HCT116 (cell line): Measurements from ENCODE around the gene SMG6. TPM values are rescaled to one million over a fixed set of nuclear protein-coding genes. Genes with fewer than 3 reads are reported as not detected.

Experiments used
- ATAC-seq: fragments of 200-7000 bp; cut with Tn5 transposase; 2 replicates; pipeline ENCODE4 v1.9.1; 2020; ENCODE audit warnings: mild to moderate bottlenecking, moderate library complexity
- BruUV-seq: library from RNA; stranded (reverse); fragments of 400-500 nt; replicated peaks from 2 replicates; lab custom pipeline; 2021; lab: Mats Ljungman, UMichigan
- CTCF ChIA-PET: fragments of 300-600 bp; sonication (Branson Sonifier 250); formaldehyde crosslinking; loops from one replicate; lab custom pipeline; 2021; ENCODE audit warnings: antibody characterized with exemption; lab: Charles Lee
- POLR2A ChIA-PET: fragments of 300-600, 350-600 bp; sonication (Branson Sonifier 250); formaldehyde crosslinking; loops from one replicate; lab custom pipeline; 2021; ENCODE audit warnings: antibody characterized with exemption; lab: Charles Lee
- RAD21 ChIA-PET, 2 experiments: fragments of 300-600 bp; sonication (Branson Sonifier 250); formaldehyde crosslinking; loops; one replicate each; lab custom pipeline; 2023; ENCODE audit warnings: low total read pairs in 2 of 2; ENCODE audit not compliant: uncharacterized antibody in 2 of 2, unreplicated experiment in 2 of 2, low non-redundant PET in 1 of 2; lab: Charles Lee
- DNase-seq: peaks from one replicate; pipeline ENCODE4 v3.0.0-alpha.2; 2010; ENCODE audit warnings: low read depth, low spot score
- H2AFZ ChIP-seq: fragments of 200-600 bp; shearing (Covaris generic), sonication (generic); 2 replicates; pipeline ENCODE4 v1.6.1; 2017; ENCODE audit warnings: low read depth, mixed run types, mixed read lengths, antibody characterized with exemption, low read length; ENCODE audit not compliant: poor library complexity, severe bottlenecking
- H3K27ac ChIP-seq: 2 replicates; pipeline ENCODE4 v1.5.1; 2012; ENCODE audit warnings: low read depth, low read length
- H3K27me3 ChIP-seq: fragments of 200-600 bp; sonication (generic); 2 replicates; pipeline ENCODE4 v1.6.1; 2016; ENCODE audit warnings: mixed run types, low read length, mixed read lengths; ENCODE audit not compliant: insufficient read depth
- H3K36me3 ChIP-seq, 2 experiments: fragments of 200-500 bp in 1 of 2; fragments of 200-600 bp in 1 of 2; sonication (Bioruptor generic) in 1 of 2; sonication (generic) in 1 of 2; 2 replicates each; pipeline versions ENCODE4 v1.5.1 to v1.6.1; 2014 to 2016; ENCODE audit warnings: low read length in 2 of 2, inconsistent platforms in 1 of 2, mixed read lengths in 1 of 2, mixed run types in 1 of 2; ENCODE audit not compliant: insufficient read depth in 2 of 2, control insufficient read depth in 1 of 2
- H3K4me1 ChIP-seq, 2 experiments: fragments of 200-600 bp in 1 of 2; sonication (generic) in 1 of 2; 2 replicates each; pipeline versions ENCODE4 v1.5.1 to v1.6.1; 2012 to 2017; ENCODE audit warnings: low read length in 2 of 2, inconsistent platforms in 1 of 2, mild to moderate bottlenecking in 1 of 2, mixed read lengths in 1 of 2, mixed run types in 1 of 2, moderate library complexity in 1 of 2; ENCODE audit not compliant: insufficient read depth in 2 of 2, control insufficient read depth in 1 of 2
- H3K4me2 ChIP-seq: fragments of 200-600 bp; sonication (generic); 2 replicates; pipeline ENCODE4 v1.6.1; 2017; ENCODE audit warnings: mixed run types, low read length, mixed read lengths
- H3K4me3 ChIP-seq, 2 experiments: fragments of 200-600 bp in 1 of 2; sonication (generic) in 1 of 2; replicated peaks in 1 of 2; 2 replicates each; pipeline ENCODE4 v1.5.1; 2011 to 2016; ENCODE audit warnings: low read length in 2 of 2, control low read depth in 1 of 2, low read depth in 1 of 2, mild to moderate bottlenecking in 1 of 2, mixed read lengths in 1 of 2, mixed run types in 1 of 2
- H3K79me2 ChIP-seq: fragments of 200-600 bp; sonication (generic); 2 replicates; pipeline ENCODE4 v1.6.1; 2017; ENCODE audit warnings: mild to moderate bottlenecking, mixed run types, low read length, moderate library complexity, mixed read lengths; ENCODE audit not compliant: insufficient read depth
- H3K9ac ChIP-seq: fragments of 200-600 bp; sonication (generic); 2 replicates; pipeline ENCODE4 v1.6.1; 2016; ENCODE audit warnings: low read length, mixed read lengths
- H3K9me2 ChIP-seq: fragments of 200-600 bp; sonication (generic), shearing (Covaris generic); 2 replicates; pipeline ENCODE4 v1.6.1; 2017; ENCODE audit warnings: mixed run types, mild to moderate bottlenecking, moderate library complexity; ENCODE audit not compliant: insufficient read depth
- H3K9me3 ChIP-seq, 2 experiments: fragments of 200-500 bp in 1 of 2; fragments of 200-600 bp in 1 of 2; sonication (Bioruptor generic) in 1 of 2; sonication (generic) in 1 of 2; 2 replicates each; pipeline ENCODE4 v1.6.1; 2014 to 2017; ENCODE audit warnings: low read length in 2 of 2, mixed read lengths in 2 of 2, inconsistent platforms in 1 of 2, low read depth in 1 of 2, mild to moderate bottlenecking in 1 of 2, mixed run types in 1 of 2, moderate library complexity in 1 of 2; ENCODE audit not compliant: control insufficient read depth in 1 of 2, insufficient read depth in 1 of 2
- H4K20me1 ChIP-seq: fragments of 200-600 bp; sonication (generic), shearing (Covaris generic); 2 replicates; pipeline ENCODE4 v1.6.1; 2017; ENCODE audit warnings: mixed run types, mild to moderate bottlenecking, moderate library complexity; ENCODE audit not compliant: insufficient read depth
- CEBPB ChIP-seq: IDR thresholded peaks from 2 replicates; pipeline ENCODE4 v1.6.1; 2012; ENCODE audit warnings: low read depth
- CTCF ChIP-seq, 3 experiments: fragments of 200-600 bp in 1 of 3; sonication (generic) in 1 of 3; IDR thresholded peaks in 2 of 3; conservative IDR thresholded peaks in 1 of 3; 2 replicates each; pipeline ENCODE4 v1.5.1; 2012 to 2017; ENCODE audit warnings: low read depth in 2 of 3, low read length in 2 of 3, antibody characterized with exemption in 1 of 3, borderline replicate concordance in 1 of 3, control low read depth in 1 of 3, mild to moderate bottlenecking in 1 of 3, mixed read lengths in 1 of 3, mixed run types in 1 of 3, moderate library complexity in 1 of 3; ENCODE audit not compliant: insufficient read depth in 1 of 3
- EGR1 ChIP-seq: IDR thresholded peaks from 2 replicates; pipeline ENCODE4 v1.6.1; 2012; ENCODE audit warnings: low read depth
- EZH2 ChIP-seq: fragments of 200-600 bp; sonication (generic); IDR thresholded peaks from 2 replicates; pipeline ENCODE4 v1.6.1; 2017; ENCODE audit warnings: antibody characterized with exemption, mixed run types
- JUND ChIP-seq: IDR thresholded peaks from 2 replicates; pipeline ENCODE4 v1.6.1; 2012
- POLR2AphosphoS5 ChIP-seq: IDR thresholded peaks from 2 replicates; pipeline ENCODE4 v1.6.1; 2011; ENCODE audit warnings: mild to moderate bottlenecking, low read depth, low read length, moderate library complexity
- SIN3A ChIP-seq: IDR thresholded peaks from 2 replicates; pipeline ENCODE4 v1.6.1; 2012; ENCODE audit warnings: low read depth
- SP1 ChIP-seq: IDR thresholded peaks from 2 replicates; pipeline ENCODE4 v1.6.1; 2012; ENCODE audit warnings: low read depth
- YY1 ChIP-seq: IDR thresholded peaks from 2 replicates; pipeline ENCODE4 v1.6.1; 2011; ENCODE audit warnings: low read length, low read depth, moderate library complexity, mild to moderate bottlenecking; ENCODE audit not compliant: insufficient replicate concordance; ENCODE audit errors: extremely low read depth
- ZFX ChIP-seq: fragments of 450-650 bp; IDR thresholded peaks from 2 replicates; pipeline ENCODE4 v1.6.1; 2017
- intact Hi-C: fragments of 100-400 bp; cut with micrococcal nuclease; formaldehyde crosslinking; loops from 2 replicates; pipeline ENCODE4 v1.10.0; 2022
- total RNA-seq: library from RNA; stranded (reverse); gene quantifications from one replicate; pipeline ENCODE4 v1.2.1, GENCODE V29; 2021; ENCODE audit not compliant: unreplicated experiment

Gene SMG6
- total RNA-seq, 1 experiment from 2014 or later = 23.1 TPM

- no peak overlapping the region for H3K4me2 ChIP-seq
- no peaks in the 10 kb centered on the region for H3K9me3 ChIP-seq
- H3K27ac ChIP-seq = no peak overlapping the region
- no peaks in the 10 kb centered on the region for H3K4me1 ChIP-seq
- ChIA-PET POLR2A (no interaction called here), RAD21 (interaction anchor here in 1 of 2 experiments (0.6 to 0.7 kb wide), 2 partner anchors 74 to 312 kb away, joined by 3 to 4 read pairs; no protein-coding TSS in a partner anchor)
- no peaks in the 10 kb centered on the region for H3K9me2 ChIP-seq
- intact Hi-C loops = no loop called here
- no peaks in the 10 kb centered on the region; a peak in 1 of 4 replicates for H3K36me3 ChIP-seq
- H4K20me1 ChIP-seq = no peaks in the 10 kb centered on the region
- H3K4me3 ChIP-seq = no peak overlapping the region
- TF ChIP-seq CTCF (IDR thresholded peaks at IDR 0.05 in 2 of 3, conservative IDR thresholded peaks at IDR 0.05 in 1 of 3; ENCODE audit: borderline replicate concordance in 1 of 3, insufficient read depth in 1 of 3, low read depth in 2 of 3, low read length in 2 of 3) (no peak), CEBPB (no peak), SIN3A (no peak), POLR2AphosphoS5 (no peak), ZFX (no peak), YY1 (no peak), EGR1 (no peak), EZH2 (no peak), JUND (no peak), SP1 (no peak)
- TF ChIP-seq, all 23 proteins: peak for 0
- ATAC-seq = no peak
- CTCF ChIA-PET = no interaction called here
- H2AFZ ChIP-seq = no peak overlapping the region
- H3K79me2 ChIP-seq = no peaks in the 10 kb centered on the region
- DNase-seq = no peak
- H3K27me3 ChIP-seq = no peaks in the 10 kb centered on the region
- no peak overlapping the region for H3K9ac ChIP-seq
- BruUV-seq = no TSS peak
Observed at GRCh38 chr17:2128011-2128410, 175.6 kb downstream of the SMG6 start.
